HG03520 (cell line): ENCODE measurements around the gene TP73.

Source experiments
- ATAC-seq: cut with Tn5 transposase; IDR thresholded peaks from one replicate; pipeline ENCODE4 v1.9.1; 2021; ENCODE audit warnings: mild to moderate bottlenecking, moderate library complexity; ENCODE audit not compliant: unreplicated experiment

The TP73 gene

DNA sequence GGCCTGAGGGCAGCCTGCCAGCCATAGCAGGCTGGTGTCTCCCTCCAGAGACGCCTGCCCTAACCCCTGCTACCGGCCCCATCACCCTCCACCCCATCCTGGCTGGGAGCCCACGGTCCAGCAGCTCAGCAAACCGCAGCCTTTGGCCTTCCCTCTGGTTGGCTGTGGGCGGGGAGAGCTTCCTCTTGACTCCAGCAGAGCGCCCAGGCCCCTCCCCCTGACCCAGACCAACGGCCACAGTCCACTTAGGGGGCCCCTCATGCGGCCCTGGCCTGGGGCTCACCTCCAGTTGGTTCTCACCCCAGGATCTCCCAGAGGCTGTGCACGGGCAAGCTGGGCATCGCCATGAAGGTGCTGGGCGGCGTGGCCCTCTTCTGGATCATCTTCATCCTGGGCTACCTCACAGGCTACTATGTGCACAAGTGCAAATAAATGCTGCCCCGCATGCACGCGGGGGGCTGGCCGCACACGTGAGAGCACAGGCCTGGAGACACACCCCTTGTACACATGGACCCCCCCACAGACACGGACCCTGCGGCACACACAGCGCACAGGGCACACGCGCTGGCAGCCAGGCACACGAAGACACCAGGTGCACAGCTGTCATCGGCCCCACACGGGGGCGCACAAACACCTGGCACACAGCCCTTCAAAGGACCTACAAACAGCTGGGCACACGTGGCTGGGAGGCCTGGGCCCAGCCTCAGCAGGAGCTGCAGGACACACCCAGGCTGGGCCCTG, 123.3 kb downstream of the TP73 start:
- ATAC-seq = no peak

- no peak for ATAC-seq
Measured at GRCh38 chr1:3776231-3776961, 124.1 kb downstream of the TP73 start.

DNA sequence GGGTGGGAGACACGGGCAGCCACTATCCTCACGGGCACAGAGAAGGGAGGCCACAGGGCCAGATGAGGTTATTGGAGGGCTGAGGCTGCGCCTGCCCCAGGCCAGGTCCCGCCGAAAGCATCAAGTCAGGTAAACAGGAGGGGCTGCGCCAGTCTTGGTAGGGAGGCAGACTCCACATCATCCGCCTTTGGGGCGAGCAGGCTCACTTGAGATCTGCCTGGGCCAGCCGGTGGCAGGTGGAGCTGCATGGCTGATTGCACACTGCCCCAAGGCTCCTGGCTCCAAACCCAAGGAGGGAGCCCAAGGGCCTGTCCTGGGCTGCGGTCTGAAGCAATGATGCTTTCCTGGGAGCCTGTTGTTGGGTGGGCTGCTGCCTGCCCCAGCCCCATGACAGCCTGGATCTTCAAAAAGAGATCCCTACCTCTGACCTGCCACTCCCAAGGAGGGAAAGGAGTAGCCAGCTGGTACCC, 124.8 kb downstream of the TP73 start:
- no peak for ATAC-seq

DNA sequence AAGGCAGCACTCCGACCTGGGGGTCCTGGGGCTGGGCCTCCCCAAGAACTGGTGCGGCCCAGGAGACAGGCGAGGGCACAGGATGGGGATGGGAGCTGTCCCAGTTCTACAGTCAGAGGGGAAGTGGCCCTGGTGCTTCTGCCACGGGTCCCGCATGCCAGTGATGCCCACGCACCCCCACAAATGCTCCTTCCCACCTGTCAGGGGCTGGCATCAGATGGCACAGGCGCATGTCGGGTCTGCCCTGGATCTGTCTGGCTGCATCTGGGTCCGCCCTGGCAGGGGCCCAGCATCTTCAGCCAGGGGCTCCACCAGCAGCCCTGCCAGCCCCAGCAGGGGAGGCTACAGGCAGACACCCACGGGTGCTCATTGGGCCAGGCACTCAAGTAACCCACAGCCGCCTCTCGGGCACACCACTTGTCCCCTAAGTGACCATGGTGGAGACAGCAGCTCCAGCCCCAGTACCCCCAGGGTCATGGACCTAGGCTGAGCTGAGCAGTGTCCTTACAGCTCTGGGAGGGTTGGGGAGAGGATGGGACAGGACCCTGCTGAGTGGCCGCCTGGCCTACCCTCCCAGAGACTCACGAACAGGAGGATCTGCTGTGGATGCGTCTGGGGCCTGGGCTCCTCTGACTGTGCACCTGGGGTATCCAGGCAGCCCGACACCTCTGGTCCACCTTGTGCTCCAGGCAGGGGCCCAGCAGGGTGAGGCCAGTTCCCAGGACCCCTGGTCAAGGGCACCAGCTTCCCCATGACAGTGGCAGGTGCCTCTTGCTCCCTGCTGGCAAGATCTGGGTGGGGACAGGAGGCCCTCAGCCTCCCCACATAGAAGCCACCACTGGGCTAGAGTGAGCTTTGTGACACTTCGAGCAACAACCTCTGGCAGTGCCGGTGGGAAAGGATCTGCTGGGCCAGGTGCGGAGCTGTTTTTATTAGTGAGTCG, 125.6 kb downstream of the TP73 start:
- ATAC-seq = no peak

- no peak for ATAC-seq
Measured at GRCh38 chr1:3778590-3779264, 126.4 kb downstream of the TP73 start.

DNA sequence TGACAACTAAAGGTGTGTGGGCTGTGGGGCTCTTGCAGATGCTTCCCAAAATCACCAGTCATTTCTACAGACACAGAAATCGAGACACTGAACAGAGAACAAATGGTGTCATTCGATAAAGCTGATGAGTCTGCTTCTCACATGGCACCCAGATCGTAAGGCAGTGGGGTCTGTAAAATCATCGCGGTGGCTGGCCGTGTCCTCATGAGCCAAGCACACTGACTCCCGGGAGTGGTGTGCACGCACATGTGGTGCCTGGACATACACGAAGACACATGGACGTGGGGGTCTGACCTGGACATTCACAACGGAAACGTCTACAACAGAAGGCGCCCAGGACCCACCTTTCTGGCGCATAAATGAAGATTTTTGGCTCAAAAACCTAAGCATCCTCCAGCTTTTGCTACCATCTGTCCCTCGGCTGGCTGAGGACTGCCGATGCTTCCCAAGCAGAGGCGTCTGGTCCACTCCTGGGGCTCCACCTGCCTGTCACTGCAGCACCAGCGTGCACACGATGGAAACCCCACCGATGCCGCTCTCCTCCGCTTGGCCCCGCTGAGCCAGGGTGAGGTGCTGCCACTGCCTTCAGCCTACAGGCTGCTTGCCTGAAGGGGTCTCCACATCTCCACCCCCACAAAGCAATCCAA, 127.1 kb downstream of the TP73 start:
- ATAC-seq = no peak

GRCh38 chr1:3779912-3780416, 127.6 kb downstream of the TP73 start:
- no peak for ATAC-seq

DNA sequence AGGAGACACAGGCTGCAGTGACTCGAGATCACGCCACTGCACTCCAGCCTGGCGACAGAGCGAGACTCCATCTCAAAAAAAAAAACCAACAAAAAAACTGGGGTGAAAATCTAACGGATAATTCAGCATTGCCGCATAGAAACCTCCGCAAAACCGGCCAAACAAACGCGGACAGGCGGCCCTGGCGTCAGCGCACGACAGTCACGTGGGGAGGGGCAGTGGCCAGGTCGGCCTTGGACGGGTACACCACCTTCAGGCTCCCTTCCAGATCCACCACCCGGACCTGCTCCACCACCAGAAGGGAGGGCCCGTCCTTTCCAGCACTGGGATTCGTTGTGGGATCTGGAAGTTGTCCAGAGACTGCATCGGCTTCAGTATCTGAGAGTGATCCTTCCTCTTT, 128.6 kb downstream of the TP73 start:
- no peak for ATAC-seq

GRCh38 chr1:3783651-3784474, 131.5 kb downstream of the TP73 start:
- no peak for ATAC-seq

GRCh38 chr1:3785045-3785444, 132.7 kb downstream of the TP73 start:
- ATAC-seq = no peak

GRCh38 chr1:3785456-3786157, 133.3 kb downstream of the TP73 start:
- no peak for ATAC-seq
